ENCODE measurements around the gene UMAD1. TPM values are rescaled to one million over a fixed set of nuclear protein-coding genes. Genes with fewer than 3 reads are reported as not detected.
A peak's percentile ranks its signal among the peaks of the same experiment; 100 is the strongest.

UMAD1 gene
- total RNA-seq, 2 donors from 2014 or later = 9.3 to 11.4 TPM

DNA sequence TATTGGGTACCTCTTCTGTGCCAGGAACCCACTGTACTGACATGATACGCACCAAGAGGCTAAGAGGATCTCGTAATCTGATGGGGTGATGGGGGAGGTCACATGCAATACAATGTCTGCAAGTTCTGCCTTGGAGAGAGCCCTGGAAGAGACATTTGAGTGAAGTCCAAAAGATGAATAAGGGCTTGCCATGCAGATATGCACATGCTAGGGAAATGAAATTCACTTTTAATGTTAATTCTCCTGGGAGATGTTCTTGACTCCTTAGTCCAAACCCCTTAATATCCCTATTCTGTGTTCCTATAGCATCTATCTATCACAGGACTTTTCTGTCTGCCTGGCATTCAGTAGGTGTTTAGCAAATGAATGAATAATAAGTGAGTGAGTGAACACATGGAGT lies 274.0 kb downstream of the UMAD1 start:
- Mint-ChIP-seq H3K27ac (no peak overlapping the region), H3K4me1 (ENCODE audit: low read depth in 2 of 2) (peaks cover 5 to 9% of the 10 kb centered on the region in 2 donors), H3K36me3 (no peaks in the 10 kb centered on the region), H3K4me3 (no peak overlapping the region), H3K27me3 (no peaks in the 10 kb centered on the region), H3K9me3 (no peaks in the 10 kb centered on the region)
- DNase-seq (ENCODE audit: low spot score) = no peak
- no peak for ATAC-seq

DNA sequence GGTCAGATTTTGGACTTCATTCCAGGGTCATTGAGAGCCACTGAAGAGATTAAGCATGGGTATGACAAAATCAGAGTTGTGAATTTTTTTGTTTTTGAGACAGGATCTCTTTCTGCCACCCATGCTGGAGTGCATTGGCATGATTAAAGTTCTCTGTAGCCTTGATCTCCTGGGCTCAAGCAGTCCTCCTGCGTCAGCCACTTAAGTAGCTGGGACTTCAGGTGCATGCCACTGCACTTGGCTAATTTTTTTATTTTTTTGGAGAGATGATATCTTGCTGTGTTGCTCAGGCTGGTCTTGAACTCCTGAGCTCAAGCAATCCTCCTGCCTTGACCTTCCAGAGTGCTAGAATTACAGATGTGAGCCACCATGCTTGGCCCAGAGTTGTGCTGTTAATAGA lies 275.5 kb downstream of the UMAD1 start:
- no peak overlapping the region for H3K4me3 Mint-ChIP-seq
- no peaks in the 10 kb centered on the region for H3K27me3 Mint-ChIP-seq
- no peaks in the 10 kb centered on the region for H3K36me3 Mint-ChIP-seq
- H3K4me1 Mint-ChIP-seq (ENCODE audit: low read depth in 2 of 2) = peaks cover 5 to 12% of the 10 kb centered on the region in 2 donors
- DNase-seq (ENCODE audit: low spot score) = no peak
- H3K9me3 Mint-ChIP-seq = no peaks in the 10 kb centered on the region
- no peak overlapping the region for H3K27ac Mint-ChIP-seq
- ATAC-seq = no peak

DNA sequence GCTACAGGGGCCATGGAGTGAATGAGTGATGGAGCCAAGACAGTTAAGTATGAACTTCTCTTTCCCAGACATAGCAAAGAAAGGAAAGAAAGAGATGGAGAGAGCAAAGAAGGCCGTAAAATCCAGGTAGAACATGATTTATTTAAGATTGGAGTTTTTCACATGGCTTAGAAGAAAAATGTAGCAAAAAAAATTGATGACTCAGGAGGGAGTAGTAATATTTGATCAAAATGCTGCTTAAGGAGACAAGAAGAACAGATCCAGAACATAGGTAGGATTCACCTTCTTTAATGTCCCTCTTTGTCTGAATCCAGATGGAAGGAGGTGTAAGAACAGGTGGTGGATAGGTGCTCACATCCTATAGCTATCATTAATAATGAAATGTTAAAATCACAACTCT lies 277.0 kb downstream of the UMAD1 start:
- no peak overlapping the region for H3K4me3 Mint-ChIP-seq
- no peaks in the 10 kb centered on the region for H3K27me3 Mint-ChIP-seq
- no peak for DNase-seq (ENCODE audit: low spot score)
- H3K27ac Mint-ChIP-seq = no peak overlapping the region
- peaks cover 4 to 15% of the 10 kb centered on the region in 2 donors for H3K4me1 Mint-ChIP-seq (ENCODE audit: low read depth in 2 of 2)
- no peaks in the 10 kb centered on the region for H3K36me3 Mint-ChIP-seq
- no peaks in the 10 kb centered on the region for H3K9me3 Mint-ChIP-seq
- no peak for ATAC-seq

DNA sequence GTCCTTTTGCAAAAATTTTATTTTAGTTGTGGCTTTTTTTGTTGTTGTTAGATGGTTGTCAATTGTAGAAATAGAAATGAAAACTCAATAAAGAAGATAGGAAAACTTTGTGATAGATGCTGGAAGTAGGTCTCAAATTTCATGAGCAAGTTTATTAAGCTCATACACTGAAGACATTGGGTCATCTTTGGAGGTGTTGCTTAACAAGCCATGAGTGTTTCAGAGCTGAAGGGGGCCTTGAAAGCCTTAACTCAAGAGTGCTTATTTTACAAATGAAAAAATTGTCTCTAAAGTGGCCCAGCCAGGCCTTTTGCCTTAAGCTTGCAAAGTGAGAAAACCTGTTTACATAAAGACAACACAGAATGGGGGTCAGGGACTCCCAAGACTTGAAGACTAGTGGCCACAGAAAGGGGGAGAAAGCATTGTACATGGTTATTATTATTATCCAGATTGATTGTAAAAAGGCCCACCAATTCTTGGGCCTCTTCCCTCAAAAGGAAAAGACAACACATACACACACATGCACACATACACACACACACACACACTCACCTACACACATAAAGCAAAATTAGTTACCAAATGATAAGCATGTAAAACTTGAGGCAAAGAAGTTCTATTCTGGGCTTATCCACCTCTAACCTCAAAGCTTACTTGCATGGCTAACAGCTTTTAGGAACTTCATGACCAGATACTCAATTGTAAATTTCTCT lies 278.3 kb downstream of the UMAD1 start:
- DNase-seq (ENCODE audit: low spot score) (no peak), ATAC-seq (no peak)
- no peaks in the 10 kb centered on the region for H3K36me3 Mint-ChIP-seq
- no peak overlapping the region for H3K4me3 Mint-ChIP-seq
- H3K27me3 Mint-ChIP-seq = no peaks in the 10 kb centered on the region
- peaks cover 12 to 22% of the 10 kb centered on the region in 2 donors for H3K4me1 Mint-ChIP-seq (ENCODE audit: low read depth in 2 of 2)
- no peaks in the 10 kb centered on the region for H3K9me3 Mint-ChIP-seq
- H3K27ac Mint-ChIP-seq = peak overlapping the region in 1 of 2 donors; percentile 5

DNA sequence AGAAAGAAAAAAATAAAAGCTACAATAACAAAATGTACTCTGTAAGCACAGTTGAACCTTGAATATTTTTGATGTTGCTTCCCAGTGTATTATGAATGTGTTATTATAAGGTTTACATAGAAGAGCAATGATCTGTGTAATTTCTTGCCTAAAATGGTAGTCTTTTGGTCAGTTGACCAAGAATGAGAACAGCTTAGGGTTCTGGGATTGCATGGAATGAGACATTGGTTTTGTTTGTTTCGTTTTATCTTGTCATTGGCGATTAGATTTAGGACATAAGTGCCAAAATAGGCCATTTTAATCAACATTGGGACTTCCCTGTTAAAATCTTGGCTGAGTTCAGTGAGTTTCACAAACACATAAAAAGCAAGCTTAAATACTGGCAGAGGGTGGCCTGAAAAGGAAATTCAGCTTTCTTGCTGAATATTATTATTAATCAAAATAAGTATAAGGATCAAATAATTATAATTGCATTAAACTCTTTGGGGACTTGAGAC lies 278.9 kb downstream of the UMAD1 start:
- Mint-ChIP-seq H3K4me3 (no peak overlapping the region), H3K27me3 (no peaks in the 10 kb centered on the region), H3K4me1 (ENCODE audit: low read depth in 2 of 2) (peaks cover 18 to 26% of the 10 kb centered on the region in 2 donors), H3K9me3 (no peaks in the 10 kb centered on the region), H3K36me3 (no peaks in the 10 kb centered on the region), H3K27ac (peak overlapping the region in 1 of 2 donors; percentile 5)
- DNase-seq (ENCODE audit: low spot score) (no peak), ATAC-seq (no peak)

DNA sequence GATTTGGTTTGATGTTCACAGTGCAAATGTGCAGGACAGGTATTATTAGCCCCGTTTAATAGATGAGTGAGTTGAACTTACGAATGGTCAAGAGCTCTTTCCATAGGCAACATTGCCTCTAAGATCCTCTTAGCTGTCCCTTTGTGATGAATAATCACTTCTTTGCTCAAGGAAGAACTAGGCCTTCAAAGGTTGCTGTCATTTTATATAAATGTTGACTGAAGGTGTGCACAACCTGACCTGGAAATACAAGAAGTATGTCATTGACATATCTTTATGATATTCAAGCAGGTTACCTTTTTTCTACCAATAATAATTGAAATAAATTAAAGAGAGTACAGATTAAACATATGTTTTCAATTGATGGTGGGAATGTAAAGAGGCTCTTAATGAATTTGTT lies 279.5 kb downstream of the UMAD1 start:
- ATAC-seq = no peak
- Mint-ChIP-seq H3K4me3 (no peak overlapping the region), H3K4me1 (ENCODE audit: low read depth in 2 of 2) (peaks cover 21 to 25% of the 10 kb centered on the region in 2 donors), H3K27me3 (no peaks in the 10 kb centered on the region), H3K9me3 (no peaks in the 10 kb centered on the region), H3K36me3 (no peaks in the 10 kb centered on the region), H3K27ac (no peak overlapping the region)
- DNase-seq (ENCODE audit: low spot score) = no peak

DNA sequence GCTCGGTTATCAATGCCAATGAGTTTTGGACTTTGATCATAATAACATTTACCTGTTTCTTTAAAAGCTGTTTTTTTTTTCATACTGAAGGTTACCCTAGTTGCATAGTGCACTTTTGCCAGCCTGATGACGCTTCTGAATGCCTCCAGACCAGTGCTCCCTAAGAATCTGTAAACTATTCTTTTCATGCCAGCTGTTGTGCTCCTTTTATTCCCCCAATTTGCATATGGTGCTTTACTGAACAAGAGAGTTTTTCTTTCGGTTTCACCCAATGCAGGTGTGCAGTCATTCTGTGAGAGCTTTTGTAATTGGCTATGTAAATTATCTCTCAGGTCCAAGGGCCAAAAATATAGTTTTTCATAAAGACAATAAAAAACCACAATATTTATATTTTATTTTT lies 279.9 kb downstream of the UMAD1 start:
- H3K9me3 Mint-ChIP-seq = no peaks in the 10 kb centered on the region
- no peak overlapping the region for H3K4me3 Mint-ChIP-seq

DNA sequence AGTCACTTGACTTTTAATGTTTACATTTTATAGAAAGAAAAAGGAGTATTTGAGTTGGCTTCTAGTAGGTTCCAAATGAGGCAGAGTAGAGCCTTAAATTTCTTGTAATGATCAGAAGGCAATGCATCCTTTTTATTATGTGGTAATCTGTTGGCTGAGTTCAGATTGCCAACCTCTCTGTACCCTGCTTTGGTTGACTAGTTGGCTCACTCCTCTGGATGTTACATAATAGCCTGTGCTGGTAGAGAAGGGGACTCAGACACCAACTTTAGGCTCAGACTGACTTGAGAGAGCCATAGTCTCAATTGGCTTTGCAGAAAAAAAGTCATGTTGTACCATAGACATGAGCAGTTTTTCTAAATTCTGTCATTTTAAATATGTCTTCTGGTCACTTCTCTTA lies 281.3 kb downstream of the UMAD1 start:
- Mint-ChIP-seq H3K9me3 (no peaks in the 10 kb centered on the region), H3K27ac (no peak overlapping the region), H3K27me3 (no peaks in the 10 kb centered on the region), H3K4me1 (ENCODE audit: low read depth in 2 of 2) (peaks cover 21 to 25% of the 10 kb centered on the region in 2 donors), H3K36me3 (no peaks in the 10 kb centered on the region), H3K4me3 (no peak overlapping the region)
- DNase-seq (ENCODE audit: low spot score) (no peak), ATAC-seq (no peak)

More for the DNA sequence above, 279.9 kb downstream of the UMAD1 start:
- no peak for DNase-seq (ENCODE audit: low spot score)
- no peaks in the 10 kb centered on the region for H3K36me3 Mint-ChIP-seq
- no peak overlapping the region for H3K27ac Mint-ChIP-seq
- no peaks in the 10 kb centered on the region for H3K27me3 Mint-ChIP-seq
- peaks cover 21 to 25% of the 10 kb centered on the region in 2 donors for H3K4me1 Mint-ChIP-seq (ENCODE audit: low read depth in 2 of 2)
- peak; percentile 69 to 79 for ATAC-seq

DNA sequence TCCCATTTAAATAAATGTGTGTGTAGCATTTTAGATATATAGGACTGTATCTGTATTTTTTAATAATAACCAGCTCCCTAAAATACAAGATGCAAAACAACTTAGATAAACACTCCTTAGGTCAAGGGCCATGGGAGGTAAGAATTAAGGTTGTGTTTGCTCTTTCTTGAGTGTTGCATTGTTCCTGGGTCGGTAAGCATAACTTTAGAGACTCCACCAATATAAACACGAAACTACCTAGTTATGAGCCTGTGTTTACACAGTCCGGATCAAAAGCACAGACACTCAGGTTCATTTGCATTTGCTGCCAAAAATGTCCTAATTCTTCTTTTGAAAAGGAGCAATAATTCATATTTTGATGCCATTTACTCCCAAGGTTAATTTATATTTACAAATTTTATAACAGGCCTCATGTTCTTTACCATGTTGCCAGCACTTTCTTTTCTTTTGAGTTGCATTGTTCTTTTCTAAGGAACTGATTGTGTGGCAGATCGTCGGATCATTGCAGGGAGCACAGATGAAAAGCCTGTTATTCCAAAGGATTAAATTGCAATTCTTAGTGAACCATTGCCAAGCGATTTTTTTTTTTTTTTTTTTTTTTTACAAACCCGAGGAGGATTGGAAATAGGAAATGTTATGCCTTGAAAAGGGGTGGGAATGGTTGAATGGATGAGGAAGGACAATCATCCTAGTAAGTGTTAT lies 282.3 kb downstream of the UMAD1 start:
- ATAC-seq = no peak
- Mint-ChIP-seq H3K36me3 (no peaks in the 10 kb centered on the region), H3K27ac (no peak overlapping the region), H3K27me3 (no peaks in the 10 kb centered on the region), H3K4me3 (no peak overlapping the region), H3K9me3 (no peaks in the 10 kb centered on the region), H3K4me1 (ENCODE audit: low read depth in 2 of 2) (peaks cover 21 to 25% of the 10 kb centered on the region in 2 donors)
- no peak for DNase-seq (ENCODE audit: low spot score)

DNA sequence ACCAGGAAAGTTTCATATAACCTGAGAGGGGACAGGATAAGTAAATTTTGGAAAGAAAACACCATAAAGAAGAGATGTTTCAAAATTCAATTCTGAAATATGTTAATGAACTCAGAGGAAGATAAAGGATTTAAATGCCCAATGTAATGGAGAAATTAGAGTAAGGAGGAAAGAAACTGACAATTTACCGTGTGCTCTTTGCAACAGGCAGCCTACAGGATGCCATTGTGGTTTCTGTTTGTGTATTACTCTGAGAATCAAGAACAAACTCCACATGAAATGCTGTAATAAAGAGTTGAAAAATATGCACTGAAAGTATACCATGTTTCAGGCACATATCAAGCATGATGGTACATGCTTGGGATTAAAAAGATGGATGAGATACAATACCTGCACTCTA lies 283.3 kb downstream of the UMAD1 start:
- Mint-ChIP-seq H3K4me3 (peak overlapping the region; percentile 7), H3K36me3 (no peaks in the 10 kb centered on the region), H3K4me1 (ENCODE audit: low read depth in 2 of 2) (peaks cover 21 to 25% of the 10 kb centered on the region in 2 donors), H3K27ac (peak overlapping the region in 1 of 2 donors; percentile 20), H3K9me3 (no peaks in the 10 kb centered on the region), H3K27me3 (no peaks in the 10 kb centered on the region)
- ATAC-seq = no peak
- DNase-seq (ENCODE audit: low spot score) = no peak

DNA sequence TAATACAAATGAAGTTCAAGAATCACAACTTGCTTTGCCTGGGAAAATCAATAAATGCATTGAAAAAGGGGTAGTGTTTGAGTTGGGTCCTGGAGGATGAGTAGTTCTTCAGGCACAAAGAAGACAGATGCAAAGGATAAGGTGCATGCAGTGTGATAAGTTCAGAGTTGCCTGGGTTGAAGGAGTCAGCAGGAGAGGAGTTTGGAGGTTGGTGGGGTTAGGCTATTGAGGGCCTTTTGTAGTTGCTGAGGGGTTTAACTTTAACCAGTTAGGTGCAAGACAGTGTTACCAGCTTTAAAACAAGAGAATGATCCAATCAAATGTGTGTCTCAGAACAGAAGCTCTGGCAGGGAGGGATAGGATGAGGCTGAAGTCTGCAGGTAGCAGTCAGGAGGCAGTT lies 283.8 kb downstream of the UMAD1 start:
- Mint-ChIP-seq H3K27ac (no peak overlapping the region), H3K4me1 (ENCODE audit: low read depth in 2 of 2) (peaks cover 21% of the 10 kb centered on the region in 2 donors), H3K9me3 (no peaks in the 10 kb centered on the region), H3K36me3 (no peaks in the 10 kb centered on the region), H3K27me3 (no peaks in the 10 kb centered on the region), H3K4me3 (no peak overlapping the region)
- no peak for ATAC-seq
- no peak for DNase-seq (ENCODE audit: low spot score)

Other genes starting within 250 kb of the UMAD1 start
- gene COL28A1, start 104.9 kb upstream of the UMAD1 start, total RNA-seq = under 1 TPM in 1 of 2 donors, not detected in 1; 0.24 TPM
- gene MIOS, start 73.9 kb upstream of the UMAD1 start, total RNA-seq = 10 to 100 TPM; 22.0 to 33.8 TPM
- gene RPA3, start 77.9 kb downstream of the UMAD1 start, total RNA-seq = 10 to 100 TPM; 64.3 to 76.7 TPM

Data from natural killer cell treated with Interleukin-12 subunit alpha and Interleukin-12 subunit beta and Interleukin-15 and Interleukin-18, amount 100 ng/mL, for 72 hours (primary cell).